Lung (tissue), 5 donors: Measurements from ENCODE around the gene CARF. TPM values are rescaled to one million over a fixed set of nuclear protein-coding genes. Genes with fewer than 3 reads are reported as not detected.

Experiments
- polyA plus RNA-seq, 2 donors: library from polyadenylated mRNA; stranded (reverse); fragments of 200-250 nt; gene quantifications; one replicate each; pipeline ENCODE4 v1.2.1, GENCODE V29; 2013
- small RNA-seq: library from RNA; depleted of rRNA; stranded (forward); fragments of <200 nt; gene quantifications from one replicate; pipeline ENCODE3, GENCODE V24; 2014; ENCODE audit warnings: low replicate concordance
- total RNA-seq, 2 donors: library from RNA; depleted of rRNA in 1 of 2; stranded (reverse); fragments of >200 nt in 1 of 2; gene quantifications; one replicate each; pipeline ENCODE4 v1.2.1, GENCODE V29; 2014 to 2021
- donor health status: Bipolar disorder and iron deficiency.
- donor health status: healthy.
- donor health status: DM: yes; HTN: yes; CAD: no.

Gene CARF
- total and polyA plus RNA-seq, 4 donors, result 1.8 to 20.0 (median 5.3) TPM

Small RNA genes within 50 kb of the gene (small RNA-seq; reads per million reads assigned to genes)
- gene AC010900.2, result not detected

Other genes with a start within 250 kb of the CARF start
- 10 to 100 TPM in 1 of 2 donors, 1 to 10 TPM in 1; 9.2 to 21.2 TPM for gene ICA1L, start 40.5 kb upstream of the CARF start, total RNA-seq
- 1 to 10 TPM; 1.3 to 2.6 TPM for gene ICA1L, start 40.5 kb upstream of the CARF start, polyA plus RNA-seq
- 10 to 100 TPM in 1 of 2 donors, 1 to 10 TPM in 1; 9.4 to 36.1 TPM for gene WDR12, start 602 bp upstream of the CARF start, total RNA-seq
- 10 to 100 TPM; 15.0 to 17.6 TPM for gene WDR12, start 602 bp upstream of the CARF start, polyA plus RNA-seq
- 100 to 1,000 TPM in 1 of 2 donors, 10 to 100 TPM in 1; 44.3 to 138 TPM for gene NBEAL1, start 102.6 kb downstream of the CARF start, total RNA-seq
- gene NBEAL1, start 102.6 kb downstream of the CARF start, polyA plus RNA-seq, result 1 to 10 TPM; 5.9 to 6.3 TPM